ENCODE measurements around the gene CCDC137.

The CCDC137 gene

GRCh38 chr17:81683584-81684441 is 17.3 kb downstream of the CCDC137 start, which contains the start of the genes ARL16 and HGS:
TSS of gene ARL16 (minus strand) at chr17:81683797. CDS start at chr17:81683753, 44 bp downstream.
TSS of gene HGS (plus strand) at chr17:81684011. CDS start at chr17:81684067, 56 bp downstream.
- DNase-seq, result peak; percentile 97

- no peak for DNase-seq
These were observed 17.9 kb downstream of the CCDC137 start for GRCh38 chr17:81684442-81684911.

- DNase-seq, result no peak
These were observed 18.6 kb downstream of the CCDC137 start for GRCh38 chr17:81685108-81685507.

GRCh38 chr17:81686614-81687013 is 20.1 kb downstream of the CCDC137 start:
- no peak for DNase-seq

- no peak for DNase-seq
These were observed 21.4 kb downstream of the CCDC137 start for GRCh38 chr17:81687770-81688541.

GRCh38 chr17:81688616-81689015 is 22.1 kb downstream of the CCDC137 start:
- no peak for DNase-seq

GRCh38 chr17:81690066-81690465 is 23.5 kb downstream of the CCDC137 start:
- DNase-seq, result no peak

GRCh38 chr17:81690549-81690948 is 24.0 kb downstream of the CCDC137 start:
- no peak for DNase-seq

- no peak for DNase-seq
These were observed 24.7 kb downstream of the CCDC137 start for GRCh38 chr17:81691196-81691595.

GRCh38 chr17:81691608-81692007 is 25.1 kb downstream of the CCDC137 start:
- DNase-seq, result no peak

- no peak for DNase-seq
These were observed 27.1 kb downstream of the CCDC137 start for GRCh38 chr17:81693509-81694210.

- DNase-seq, result no peak
These were observed 28.3 kb downstream of the CCDC137 start for GRCh38 chr17:81694810-81695209.

GRCh38 chr17:81695211-81695610 is 28.7 kb downstream of the CCDC137 start:
- no peak for DNase-seq

- no peak for DNase-seq
These were observed 29.3 kb downstream of the CCDC137 start for GRCh38 chr17:81695801-81696200.

GRCh38 chr17:81696218-81696941 is 29.8 kb downstream of the CCDC137 start:
- DNase-seq, result no peak

GRCh38 chr17:81697261-81698044 is 30.9 kb downstream of the CCDC137 start:
- no peak for DNase-seq

GRCh38 chr17:81700353-81701287 is 34.1 kb downstream of the CCDC137 start:
- DNase-seq, result no peak

GRCh38 chr17:81701288-81702071 is 34.9 kb downstream of the CCDC137 start:
- no peak for DNase-seq

GRCh38 chr17:81702934-81703746 is 36.6 kb downstream of the CCDC137 start, which contains the start of gene MRPL12:
TSS of gene MRPL12 (plus strand) at chr17:81703367. CDS start at chr17:81703502, 135 bp downstream.
- DNase-seq, result peak; percentile 84

All from NCI-H1048 (cell line).